GM12891 (cell line): Measurements from ENCODE around the gene UBN1.

Experiments used
- POLR2A ChIP-seq: IDR thresholded peaks from 2 replicates; pipeline ENCODE4 v1.6.1; 2011; ENCODE audit warnings: low read depth, low read length, control low read depth
- POLR2AphosphoS5 ChIP-seq: IDR thresholded peaks from 2 replicates; pipeline ENCODE4 v1.6.1; 2011; ENCODE audit warnings: low read depth, low read length, control low read depth

DNA sequence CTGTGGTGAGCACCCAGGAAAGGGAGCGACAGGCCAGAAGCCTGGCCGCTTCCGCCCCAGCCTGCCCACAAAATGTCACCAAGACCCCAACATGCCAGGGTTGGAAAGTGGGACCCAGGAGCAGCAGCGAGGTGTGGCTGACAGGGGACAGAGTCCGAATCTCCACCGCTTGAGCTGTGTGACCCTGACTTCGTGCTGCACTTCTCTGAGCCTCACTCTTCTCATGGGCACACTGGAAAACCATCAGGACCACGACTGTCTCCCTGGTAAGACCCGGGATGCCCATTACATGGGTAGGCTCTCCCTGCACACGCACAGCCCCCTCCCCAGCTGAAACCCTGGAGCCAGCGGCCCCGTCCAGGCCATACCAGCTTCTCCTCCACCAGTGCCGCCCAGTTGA, 54.8 kb downstream of the UBN1 start:
- TF ChIP-seq POLR2A: no peak
- no peak for TF ChIP-seq POLR2AphosphoS5
